ENCODE results near the gene SLC25A4.
A peak's percentile ranks its signal among the peaks of the same experiment; 100 is the strongest.

The SLC25A4 gene

GRCh38 chr4:185134307-185134869 lies 8.7 kb upstream of the SLC25A4 start:
- peak; percentile 59 for TF ChIP-seq CTCF (conservative IDR thresholded peaks at IDR 0.05; ENCODE audit: low read depth, low read length)
- no peak overlapping the region for H3K4me3 ChIP-seq (ENCODE audit: low read length)
- DNase-seq (ENCODE audit: low read depth): no peak

- H3K4me3 ChIP-seq (ENCODE audit: low read length): no peak overlapping the region
- TF ChIP-seq CTCF (conservative IDR thresholded peaks at IDR 0.05; ENCODE audit: low read depth, low read length): no peak
- DNase-seq (ENCODE audit: low read depth): no peak
Observed at GRCh38 chr4:185137233-185137925, 5.7 kb upstream of the SLC25A4 start.

GRCh38 chr4:185138161-185138560 lies 4.9 kb upstream of the SLC25A4 start:
- TF ChIP-seq CTCF (conservative IDR thresholded peaks at IDR 0.05; ENCODE audit: low read depth, low read length): no peak
- H3K4me3 ChIP-seq (ENCODE audit: low read length): no peak overlapping the region
- DNase-seq (ENCODE audit: low read depth): no peak

- H3K4me3 ChIP-seq (ENCODE audit: low read length): no peak overlapping the region
- no peak for DNase-seq (ENCODE audit: low read depth)
- TF ChIP-seq CTCF (conservative IDR thresholded peaks at IDR 0.05; ENCODE audit: low read depth, low read length): no peak
Observed at GRCh38 chr4:185139736-185140135, 3.3 kb upstream of the SLC25A4 start.

- no peak for DNase-seq (ENCODE audit: low read depth)
- H3K4me3 ChIP-seq (ENCODE audit: low read length): no peak overlapping the region
- no peak for TF ChIP-seq CTCF (conservative IDR thresholded peaks at IDR 0.05; ENCODE audit: low read depth, low read length)
Observed at GRCh38 chr4:185141777-185142176, 1.3 kb upstream of the SLC25A4 start.

- H3K4me3 ChIP-seq (ENCODE audit: low read length): peak overlapping the region; percentile 74
- no peak for TF ChIP-seq CTCF (conservative IDR thresholded peaks at IDR 0.05; ENCODE audit: low read depth, low read length)
- DNase-seq (ENCODE audit: low read depth): no peak
Observed at GRCh38 chr4:185142564-185142911, 528 bp upstream of the SLC25A4 start.

- peak overlapping the region; percentile 74 for H3K4me3 ChIP-seq (ENCODE audit: low read length)
- no peak for TF ChIP-seq CTCF (conservative IDR thresholded peaks at IDR 0.05; ENCODE audit: low read depth, low read length)
- DNase-seq (ENCODE audit: low read depth): no peak
Observed at GRCh38 chr4:185143601-185143969, 519 bp downstream of the SLC25A4 start.

Data from retinal pigment epithelial cell (primary cell).